Right lobe of liver (tissue), 6 donors: ENCODE results near the gene POU2F1. TPM values are rescaled to one million over a fixed set of nuclear protein-coding genes. Genes with fewer than 3 reads are reported as not detected.

Experiments
- ATAC-seq, 4 donors: fragments of 200-7000 bp; cut with Tn5 transposase; one replicate each; pipeline ENCODE4 v1.9.1; 2020; ENCODE audit warnings: mild to moderate bottlenecking in 4 of 4, moderate library complexity in 4 of 4
- DNase-seq, 3 donors: peaks; one replicate each; pipeline ENCODE4 v3.0.0-alpha.2; 2020
- H3K27ac ChIP-seq, 3 donors: fragments of 200-600 bp; one replicate each; pipeline ENCODE4 v1.8.0; 2022
- H3K27me3 ChIP-seq, 2 donors: fragments of 200-600 bp; one replicate each; pipeline ENCODE4 v1.8.0; 2022
- H3K36me3 ChIP-seq, 4 donors: fragments of 200-600 bp; sonication (generic) in 1 of 4; one replicate each; pipeline versions ENCODE4 v1.5.1 to v1.8.0; 2017 to 2022; ENCODE audit warnings: control low read depth in 1 of 4
- H3K4me1 ChIP-seq, 4 donors: fragments of 200-600 bp; sonication (generic) in 1 of 4; one replicate each; pipeline versions ENCODE4 v1.5.1 to v1.8.0; 2017 to 2022; ENCODE audit warnings: control low read depth in 1 of 4
- H3K4me3 ChIP-seq, 3 donors: fragments of 200-600 bp; one replicate each; pipeline ENCODE4 v1.8.0; 2022
- H3K9me3 ChIP-seq, 4 donors: fragments of 200-600 bp; sonication (generic) in 1 of 4; one replicate each; pipeline versions ENCODE4 v1.5.1 to v1.8.0; 2017 to 2022; ENCODE audit warnings: control low read depth in 1 of 4
- POLR2A ChIP-seq: fragments of 450-650 bp; IDR thresholded peaks from one replicate; pipeline ENCODE4 v1.6.1; 2017; ENCODE audit warnings: antibody characterized with exemption, mild to moderate bottlenecking
- WGBS: methylation state at CpG from one replicate; pipeline ENCODE4 v1.1.6; 2018; ENCODE audit warnings: low coverage, low lambda C conversion rate; ENCODE audit not compliant: insufficient coverage; ENCODE audit errors: missing lambda C conversion rate; 5-methylcytosine and 5-hydroxymethylcytosine counted together
- intact Hi-C, 2 donors: fragments of 100-400 bp; cut with DNase I; formaldehyde crosslinking; loops; one replicate each; pipeline versions ENCODE4 v1.11.2 to v1.14.1; 2022
- total RNA-seq, 6 experiments: library from RNA; depleted of rRNA in 2 of 6; stranded (reverse); fragments of >200 nt in 2 of 6; fragmentation: NEBNext Ultra II Directional in 3 of 6; extraction: Animal tissue kit (Norgen Biotek cat#: 25700) in 3 of 6; gene quantifications; one replicate each; pipeline versions ENCODE4 v1.1.0 to v1.2.4, GENCODE V29; 2016 to 2023
- TF ChIP-seq, protein P1 (sequence below), 4 donors: fragments of 200-600 bp in 3 of 4; fragments of 450-650 bp in 1 of 4; IDR thresholded peaks; one replicate each; pipeline versions ENCODE4 v1.5.1 to v1.8.0; 2016 to 2022; ENCODE audit warnings: antibody characterized with exemption in 4 of 4, mild to moderate bottlenecking in 2 of 4
- donor health status: DM: no; HTN: yes; CAD: no.
- donor health status: DM: no; HTN: no; CAD: no.
- donor health status: DM: no; HTN: no; CAD: no.
- donor health status: DM: no; HTN: yes; CAD: no.
- donor health status: DM: no; HTN: yes; CAD: no.

The POU2F1 gene
- total RNA-seq, 6 experiments from 2014 or later: 4.8 to 10.3 (median 6.2) TPM

DNA sequence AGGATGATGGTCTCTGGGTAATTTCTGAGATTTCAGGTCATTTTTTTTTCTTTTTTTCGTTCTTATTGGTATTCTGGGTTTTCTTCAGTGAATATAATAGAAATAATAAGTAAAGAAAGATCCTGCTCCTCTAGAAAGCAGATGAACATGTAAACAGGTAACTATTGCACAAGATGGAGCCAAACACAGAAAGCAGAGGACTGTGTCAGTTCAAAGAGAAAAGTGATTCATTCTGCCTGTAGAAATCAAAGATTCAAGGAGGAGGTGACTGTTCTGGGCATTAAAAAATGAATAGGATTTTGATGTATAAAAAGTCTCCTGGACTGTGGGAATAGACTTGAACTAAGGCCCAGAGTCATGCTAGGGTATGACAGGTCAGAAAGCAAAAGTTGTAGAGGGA, 41.9 kb upstream of the POU2F1 start:
- Histone ChIP-seq H3K27me3 (no peaks in the 10 kb centered on the region), H3K4me3 (no peak overlapping the region), H3K4me1 (no peaks in the 10 kb centered on the region), H3K9me3 (no peaks in the 10 kb centered on the region), H3K36me3 (no peaks in the 10 kb centered on the region), H3K27ac (no peak overlapping the region)
- intact Hi-C loops: no loop called here
- no peak for ATAC-seq
- TF ChIP-seq, protein P1, sequence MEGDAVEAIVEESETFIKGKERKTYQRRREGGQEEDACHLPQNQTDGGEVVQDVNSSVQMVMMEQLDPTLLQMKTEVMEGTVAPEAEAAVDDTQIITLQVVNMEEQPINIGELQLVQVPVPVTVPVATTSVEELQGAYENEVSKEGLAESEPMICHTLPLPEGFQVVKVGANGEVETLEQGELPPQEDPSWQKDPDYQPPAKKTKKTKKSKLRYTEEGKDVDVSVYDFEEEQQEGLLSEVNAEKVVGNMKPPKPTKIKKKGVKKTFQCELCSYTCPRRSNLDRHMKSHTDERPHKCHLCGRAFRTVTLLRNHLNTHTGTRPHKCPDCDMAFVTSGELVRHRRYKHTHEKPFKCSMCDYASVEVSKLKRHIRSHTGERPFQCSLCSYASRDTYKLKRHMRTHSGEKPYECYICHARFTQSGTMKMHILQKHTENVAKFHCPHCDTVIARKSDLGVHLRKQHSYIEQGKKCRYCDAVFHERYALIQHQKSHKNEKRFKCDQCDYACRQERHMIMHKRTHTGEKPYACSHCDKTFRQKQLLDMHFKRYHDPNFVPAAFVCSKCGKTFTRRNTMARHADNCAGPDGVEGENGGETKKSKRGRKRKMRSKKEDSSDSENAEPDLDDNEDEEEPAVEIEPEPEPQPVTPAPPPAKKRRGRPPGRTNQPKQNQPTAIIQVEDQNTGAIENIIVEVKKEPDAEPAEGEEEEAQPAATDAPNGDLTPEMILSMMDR (IDR thresholded peaks at IDR 0.05): no peak
- TF ChIP-seq POLR2A: no peak
- no peak for DNase-seq
- 0% methylated on average over 1 of the region's 1 CpG for WGBS

DNA sequence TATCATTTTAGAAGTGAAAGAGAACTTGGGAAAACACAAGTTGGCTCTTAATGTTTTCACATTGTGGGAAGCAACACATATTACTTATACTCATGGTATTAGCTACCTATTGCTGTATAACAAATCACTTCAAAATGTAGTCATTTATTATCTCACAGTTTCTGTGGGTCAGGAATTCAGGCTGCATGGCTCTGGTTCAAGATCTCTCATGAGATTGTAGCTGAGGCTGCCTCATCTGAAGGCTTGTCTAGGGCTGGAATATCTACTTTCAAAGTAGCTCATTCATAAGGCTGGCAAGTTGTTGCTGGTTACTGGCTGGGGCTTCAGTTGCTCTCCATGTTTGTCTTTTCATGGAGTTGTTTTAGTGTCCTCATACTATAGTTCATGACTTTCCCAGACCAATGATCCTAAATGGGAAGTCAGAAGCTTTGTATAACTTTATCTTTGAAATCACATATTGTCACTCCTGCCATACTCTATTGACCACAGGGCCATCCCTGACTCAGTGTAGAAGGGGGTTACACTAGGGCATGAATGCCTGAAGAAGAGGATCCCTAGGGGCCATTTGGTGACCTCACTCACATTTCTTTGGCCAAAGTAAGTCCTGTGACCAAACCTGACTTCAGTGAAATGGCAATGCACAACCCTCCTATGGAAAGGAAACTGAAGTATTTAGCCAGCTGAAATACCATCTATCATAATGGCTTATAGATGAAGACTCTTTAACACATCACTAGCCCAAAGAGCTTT, 37.9 kb upstream of the POU2F1 start:
- Histone ChIP-seq H3K27ac (no peak overlapping the region), H3K4me3 (no peak overlapping the region), H3K9me3 (no peaks in the 10 kb centered on the region), H3K27me3 (no peaks in the 10 kb centered on the region), H3K4me1 (no peaks in the 10 kb centered on the region), H3K36me3 (no peaks in the 10 kb centered on the region)
- DNase-seq: no peak
- no peak for TF ChIP-seq POLR2A
- TF ChIP-seq, protein P1 (IDR thresholded peaks at IDR 0.05): no peak
- no peak for ATAC-seq
- intact Hi-C loops: no loop called here

DNA sequence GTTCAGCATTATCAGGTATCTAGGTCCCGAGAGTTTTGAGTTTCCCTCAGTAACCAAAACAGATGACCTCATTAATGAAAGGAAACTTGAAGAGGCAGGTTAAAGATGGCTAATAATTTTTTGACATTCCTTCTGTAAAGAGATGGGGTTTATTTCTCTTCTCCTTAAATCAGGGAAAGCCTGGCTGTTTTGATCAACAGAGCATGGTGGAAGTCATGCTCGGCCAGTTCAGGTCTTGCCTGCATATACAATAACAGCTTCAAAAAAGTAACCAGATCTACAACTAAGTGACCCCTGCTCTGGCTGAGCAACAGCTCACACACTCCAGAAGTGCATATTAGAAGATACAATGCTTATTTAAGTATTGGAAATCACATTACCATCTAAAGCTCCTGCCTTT, 36.6 kb upstream of the POU2F1 start:
- DNase-seq: no peak
- Histone ChIP-seq H3K4me3 (no peak overlapping the region), H3K36me3 (no peaks in the 10 kb centered on the region), H3K27me3 (no peaks in the 10 kb centered on the region), H3K4me1 (no peaks in the 10 kb centered on the region), H3K9me3 (no peaks in the 10 kb centered on the region), H3K27ac (no peak overlapping the region)
- TF ChIP-seq POLR2A: no peak
- TF ChIP-seq, protein P1 (IDR thresholded peaks at IDR 0.05): no peak
- intact Hi-C loops: no loop called here
- WGBS: 49% methylated on average over 2 of the region's 2 CpGs
- ATAC-seq: no peak

DNA sequence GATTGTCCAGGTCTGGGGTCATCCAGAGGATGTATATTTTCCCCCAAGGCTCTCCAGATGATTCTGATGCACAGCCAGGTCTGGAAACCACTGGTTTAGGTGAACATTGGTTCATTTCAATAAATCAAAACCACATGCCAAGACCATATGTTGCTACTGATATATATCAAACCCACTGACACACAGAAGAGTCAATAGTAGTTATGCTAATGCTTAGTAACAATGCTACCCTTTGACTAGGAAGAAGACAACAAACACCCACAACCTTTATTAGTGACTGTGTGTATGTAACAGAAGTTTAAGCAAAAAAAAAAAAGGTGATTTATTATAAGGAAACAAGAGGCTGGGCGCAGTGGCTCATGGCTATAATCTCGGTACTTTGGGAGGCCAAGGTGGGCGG, 35.6 kb upstream of the POU2F1 start:
- Histone ChIP-seq H3K27ac (no peak overlapping the region), H3K27me3 (no peaks in the 10 kb centered on the region), H3K4me1 (no peaks in the 10 kb centered on the region), H3K9me3 (no peaks in the 10 kb centered on the region), H3K36me3 (no peaks in the 10 kb centered on the region), H3K4me3 (no peak overlapping the region)
- DNase-seq: no peak
- ATAC-seq: no peak
- no peak for TF ChIP-seq POLR2A
- TF ChIP-seq, protein P1 (IDR thresholded peaks at IDR 0.05): no peak
- intact Hi-C loops: no loop called here
- 63% methylated on average over 3 of the region's 3 CpGs for WGBS
